GM12872 (cell line): ENCODE data around the gene KRT32.
A peak's percentile ranks its signal among the peaks of the same experiment; 100 is the strongest.

Experiments used
- CTCF ChIP-seq: IDR thresholded peaks from 3 replicates; pipeline ENCODE4 v1.5.1; 2011; ENCODE audit warnings: low read depth, mild to moderate bottlenecking, low read length, moderate library complexity; ENCODE audit not compliant: insufficient read depth

KRT32 gene

GRCh38 chr17:41491476-41491875, 24.3 kb upstream of the KRT32 start:
- no peak for TF ChIP-seq CTCF

- no peak for TF ChIP-seq CTCF
These were observed 23.1 kb upstream of the KRT32 start for GRCh38 chr17:41490000-41490990.

GRCh38 chr17:41489531-41489930, 22.3 kb upstream of the KRT32 start, which contains the start of gene KRT36:
TSS of gene KRT36 (minus strand) at chr17:41489910. CDS start at chr17:41489864, 46 bp downstream.
- no peak for TF ChIP-seq CTCF

GRCh38 chr17:41486809-41487530, 19.8 kb upstream of the KRT32 start:
- peak; percentile 79 for TF ChIP-seq CTCF

- no peak for TF ChIP-seq CTCF
These were observed 19.1 kb upstream of the KRT32 start for GRCh38 chr17:41486316-41486715.

GRCh38 chr17:41484920-41485904, 18.0 kb upstream of the KRT32 start:
- no peak for TF ChIP-seq CTCF
